HG02623 (cell line): ENCODE data around the gene CIC.

ENCODE experiments used
- ATAC-seq: cut with Tn5 transposase; IDR thresholded peaks from one replicate; pipeline ENCODE4 v1.9.1; 2021; ENCODE audit warnings: moderate library complexity; ENCODE audit not compliant: unreplicated experiment

The CIC gene

DNA sequence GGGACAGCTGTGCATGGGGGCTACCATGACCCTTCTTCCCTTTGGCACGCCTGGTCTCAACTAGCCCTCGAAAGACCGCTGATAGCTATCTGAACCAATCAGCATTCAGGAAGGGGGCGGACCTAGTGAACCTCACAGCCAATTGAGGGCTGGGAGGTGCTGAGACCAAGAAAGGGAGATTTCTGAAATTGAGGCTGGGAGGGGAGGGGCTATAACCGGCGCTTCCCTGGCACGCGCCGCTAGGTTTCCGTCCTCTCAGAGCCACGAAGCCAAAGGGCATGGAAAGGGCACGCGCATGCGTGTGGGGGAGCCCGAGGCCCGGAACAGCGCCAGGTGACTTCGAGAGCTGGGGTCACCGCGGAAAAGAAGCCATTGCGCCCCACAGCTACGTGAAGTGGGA is 37.6 kb downstream of the CIC start:
- ATAC-seq: no peak

DNA sequence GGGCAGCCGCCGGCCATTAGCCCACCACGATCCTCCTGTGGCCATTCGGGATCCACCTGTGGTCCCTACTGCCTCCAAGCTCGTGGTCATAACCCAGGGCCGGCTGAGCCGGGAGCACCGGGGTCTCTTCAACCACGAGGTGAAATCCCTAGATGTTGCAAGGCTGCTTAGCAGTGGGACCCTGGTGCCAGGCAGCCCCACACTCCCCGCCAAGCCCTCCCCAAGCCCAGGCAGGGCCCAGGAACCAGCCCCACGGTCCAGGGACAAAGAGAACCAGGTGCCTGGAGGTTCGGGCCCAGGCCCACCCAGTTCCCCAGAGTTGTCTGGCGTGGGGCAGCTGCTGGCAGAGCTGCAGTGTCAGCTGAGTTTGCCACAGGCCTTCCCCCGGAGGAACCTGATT is 40.6 kb downstream of the CIC start:
- ATAC-seq: no peak

DNA sequence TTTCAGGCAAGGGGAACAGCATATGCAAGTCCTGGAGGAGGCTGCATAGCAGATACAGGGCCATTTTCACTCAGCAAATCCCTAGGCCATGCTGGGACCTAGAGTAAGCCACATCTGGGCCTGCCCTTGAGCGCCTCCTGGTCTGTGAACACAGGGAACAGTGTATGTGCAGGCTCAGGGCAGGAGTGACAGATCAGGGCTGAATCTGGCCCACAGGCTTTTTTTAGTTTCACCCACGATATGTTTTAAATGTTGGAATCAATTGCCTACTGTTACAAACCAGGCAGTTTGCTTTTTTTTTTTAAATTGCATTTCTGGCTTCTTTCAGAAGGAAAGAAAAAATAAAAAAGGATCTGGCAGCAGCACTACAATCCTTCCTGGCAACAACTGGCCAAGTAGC is 42.6 kb downstream of the CIC start:
- no peak for ATAC-seq

DNA sequence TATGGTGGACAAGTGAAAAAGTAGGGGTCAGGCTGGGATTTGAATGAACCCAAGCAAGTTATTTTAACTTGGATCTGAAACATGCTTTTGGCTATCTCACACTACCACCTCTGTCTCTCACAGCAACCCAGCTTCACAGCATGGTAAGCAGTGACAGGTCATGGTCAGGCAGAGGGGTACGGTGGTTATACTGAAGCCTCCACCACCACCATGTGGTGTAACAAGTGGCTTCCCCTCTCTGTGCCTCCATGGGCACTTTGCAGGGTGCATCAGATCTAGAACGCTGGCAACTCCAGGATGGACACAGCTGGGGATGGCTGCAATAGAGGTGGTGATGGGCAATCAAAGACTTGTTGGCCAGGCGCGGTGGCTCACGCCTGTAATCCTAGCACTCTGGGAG is 43.3 kb downstream of the CIC start:
- no peak for ATAC-seq

DNA sequence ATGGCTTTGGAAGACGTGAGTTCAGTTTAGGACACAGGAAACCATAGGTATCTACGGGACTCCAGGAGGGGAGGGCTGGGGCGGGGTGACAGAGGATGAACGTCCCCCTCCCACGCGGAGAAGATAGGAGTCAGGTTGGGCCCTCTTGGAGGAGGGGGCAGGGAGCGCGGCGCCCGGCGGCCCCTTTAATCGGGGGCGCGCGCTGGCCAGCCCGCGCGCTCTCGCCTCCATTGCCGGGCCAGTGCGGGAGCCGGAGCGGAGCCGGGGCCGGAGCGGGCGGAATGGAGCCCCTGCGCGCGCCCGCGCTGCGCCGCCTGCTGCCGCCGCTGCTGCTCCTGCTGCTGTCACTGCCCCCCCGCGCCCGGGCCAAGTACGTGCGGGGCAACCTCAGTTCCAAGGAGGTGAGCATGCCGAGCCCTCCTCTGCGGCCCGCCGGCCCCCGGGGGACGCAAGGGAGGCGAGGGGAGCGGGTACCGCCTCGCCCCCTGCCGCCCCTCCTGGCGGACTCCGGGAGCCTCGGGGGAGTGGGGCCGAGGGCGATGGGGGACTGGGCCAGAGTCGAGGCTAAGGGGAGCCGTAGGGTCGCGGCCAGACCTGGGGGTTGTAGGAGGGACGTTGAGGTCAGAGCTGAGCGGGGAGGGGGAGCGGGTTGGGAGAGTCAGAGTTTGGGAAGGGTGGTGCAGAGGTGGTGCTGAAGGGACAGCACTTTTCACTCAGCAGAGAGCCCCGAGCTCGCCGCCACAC is 44.2 kb downstream of the CIC start, which contains the start of gene TMEM145:
TMEM145 (plus strand) TSS at position 214 of the 744 bp plus-strand sequence; CDS start at position 282, 68 bp downstream.
- ATAC-seq: no peak

DNA sequence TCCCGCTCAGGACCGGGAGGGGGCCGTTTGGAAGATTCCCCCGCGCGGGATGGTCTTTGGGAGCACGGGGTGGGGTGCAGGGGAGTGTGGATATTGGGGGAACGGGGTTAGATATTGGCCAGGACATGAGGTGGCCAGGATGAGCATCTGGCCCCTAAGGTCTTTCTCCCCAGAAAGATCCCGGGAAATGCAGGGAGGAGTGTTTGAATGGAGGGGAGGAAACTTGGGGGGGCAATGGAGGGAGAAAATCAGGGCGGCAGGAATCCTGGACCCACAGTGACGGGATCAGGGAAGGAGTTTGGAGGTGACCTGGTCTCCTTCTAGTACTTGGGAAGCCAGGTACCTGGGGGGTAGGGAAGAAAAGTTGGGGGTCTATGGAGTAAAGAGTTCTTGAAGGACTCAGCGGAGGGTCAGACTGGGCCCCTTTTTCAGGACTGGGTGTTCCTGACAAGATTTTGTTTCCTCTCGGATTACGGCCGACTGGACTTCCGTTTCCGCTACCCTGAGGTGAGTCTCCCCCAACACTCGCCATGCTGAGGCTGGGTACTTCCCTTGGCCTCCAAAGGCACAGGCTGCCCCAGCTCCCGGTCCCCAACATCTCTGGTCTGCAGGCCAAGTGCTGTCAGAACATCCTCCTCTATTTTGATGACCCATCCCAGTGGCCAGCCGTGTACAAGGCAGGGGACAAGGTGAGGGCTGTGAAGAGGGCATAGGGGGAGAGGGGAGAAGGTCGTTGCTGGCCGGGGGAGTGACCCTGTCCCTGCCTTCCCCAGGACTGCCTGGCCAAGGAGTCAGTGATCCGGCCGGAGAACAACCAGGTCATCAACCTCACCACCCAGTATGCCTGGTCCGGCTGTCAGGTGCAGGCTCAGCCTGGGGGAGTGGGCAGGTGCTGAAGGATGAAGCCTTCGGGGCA is 45.0 kb downstream of the CIC start:
- ATAC-seq: no peak

DNA sequence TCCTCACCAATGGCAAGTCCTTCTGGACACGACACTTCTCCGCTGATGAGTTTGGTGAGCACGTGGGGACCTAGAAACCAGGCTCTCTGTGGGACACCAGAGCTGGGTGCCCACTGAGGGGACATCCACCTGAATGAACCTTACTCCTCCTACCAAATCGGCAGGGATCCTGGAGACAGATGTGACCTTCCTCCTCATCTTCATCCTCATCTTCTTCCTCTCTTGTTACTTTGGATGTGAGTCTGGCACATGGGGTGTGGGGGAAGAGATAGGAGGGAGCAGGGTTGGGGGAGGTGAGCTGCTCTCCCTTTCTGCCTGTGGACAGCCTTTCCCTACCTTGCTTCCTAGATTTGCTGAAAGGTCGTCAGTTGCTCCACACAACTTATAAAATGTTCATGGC is 46.0 kb downstream of the CIC start:
- no peak for ATAC-seq

DNA sequence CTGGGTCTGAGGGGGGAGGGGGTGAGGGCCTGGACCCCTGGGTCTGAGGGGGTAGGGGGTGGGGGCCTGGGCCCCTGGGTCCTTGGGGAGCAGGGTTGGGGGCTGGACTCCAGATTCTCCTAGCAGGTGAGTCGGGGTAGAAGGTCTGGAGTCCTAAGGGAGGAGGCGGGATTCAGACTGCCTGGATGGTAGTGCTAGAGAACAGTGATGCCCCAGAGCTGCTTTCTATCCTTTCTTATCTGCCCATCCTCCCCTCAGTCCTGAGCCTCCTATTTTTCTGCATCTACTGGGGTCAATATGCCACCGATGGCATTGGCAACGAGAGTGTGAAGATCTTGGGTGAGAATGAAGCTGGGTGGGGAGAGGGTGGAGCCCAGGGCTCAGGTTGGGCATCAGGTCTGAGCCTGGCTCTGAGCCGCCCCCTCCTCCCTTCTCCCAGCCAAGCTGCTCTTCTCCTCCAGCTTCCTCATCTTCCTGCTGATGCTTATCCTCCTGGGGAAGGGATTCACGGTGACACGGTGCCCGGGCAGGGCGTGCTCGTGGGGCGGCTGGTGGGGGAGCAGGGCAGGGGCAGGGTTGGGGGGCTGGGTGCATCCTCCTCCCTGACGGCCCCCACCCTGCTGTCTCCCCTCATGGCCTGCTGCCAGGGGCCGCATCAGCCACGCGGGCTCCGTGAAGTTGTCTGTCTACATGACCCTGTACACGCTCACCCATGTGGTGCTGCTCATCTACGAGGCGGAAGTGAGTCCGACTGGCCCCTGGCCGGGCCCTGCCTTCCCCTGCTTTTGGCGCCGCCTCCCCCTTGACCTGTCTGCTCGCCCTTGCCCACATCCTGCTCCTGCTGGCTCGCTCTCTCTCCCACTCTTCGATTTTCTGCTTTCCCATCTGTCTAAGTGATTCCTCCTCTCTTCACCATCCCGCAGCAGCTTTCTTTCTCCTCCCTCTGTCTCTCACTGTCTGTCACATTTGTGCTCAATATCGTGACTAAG is 47.5 kb downstream of the CIC start:
- ATAC-seq: no peak

DNA sequence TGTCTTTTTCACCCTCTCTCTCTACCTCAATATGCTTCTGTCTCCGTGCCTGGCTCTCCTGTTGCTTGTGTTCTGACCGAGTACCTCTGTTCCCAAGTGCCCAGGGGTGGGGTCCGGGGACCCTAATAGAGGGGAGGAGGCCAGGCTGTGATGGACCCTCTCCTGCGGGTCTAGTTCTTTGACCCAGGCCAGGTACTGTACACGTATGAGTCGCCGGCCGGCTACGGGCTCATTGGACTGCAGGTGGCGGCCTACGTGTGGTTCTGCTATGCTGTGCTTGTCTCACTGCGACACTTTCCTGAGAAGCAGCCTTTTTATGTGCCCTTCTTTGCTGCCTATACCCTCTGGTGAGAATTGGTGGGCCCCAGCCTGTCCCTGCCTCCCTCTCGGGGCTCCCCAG is 48.5 kb downstream of the CIC start:
- no peak for ATAC-seq

DNA sequence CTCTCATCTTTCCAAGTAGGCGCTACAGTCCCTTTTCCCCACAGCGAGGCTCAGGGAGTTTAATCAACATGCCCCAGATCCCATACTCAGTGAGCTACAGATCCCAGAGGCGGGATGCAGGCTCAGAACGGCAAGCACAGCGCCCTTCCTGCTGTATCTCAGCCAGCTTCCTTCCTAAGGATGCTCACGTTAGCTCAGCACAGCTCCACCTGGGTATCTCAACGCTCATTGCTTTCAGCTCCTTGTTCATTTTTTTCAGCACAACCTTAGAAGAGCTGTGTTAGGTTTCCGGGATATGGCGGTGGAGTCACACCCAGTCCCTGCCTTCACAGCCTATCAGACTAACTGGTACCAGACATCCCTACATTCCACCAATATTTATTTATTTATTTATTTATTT is 53.3 kb downstream of the CIC start:
- ATAC-seq: no peak

DNA sequence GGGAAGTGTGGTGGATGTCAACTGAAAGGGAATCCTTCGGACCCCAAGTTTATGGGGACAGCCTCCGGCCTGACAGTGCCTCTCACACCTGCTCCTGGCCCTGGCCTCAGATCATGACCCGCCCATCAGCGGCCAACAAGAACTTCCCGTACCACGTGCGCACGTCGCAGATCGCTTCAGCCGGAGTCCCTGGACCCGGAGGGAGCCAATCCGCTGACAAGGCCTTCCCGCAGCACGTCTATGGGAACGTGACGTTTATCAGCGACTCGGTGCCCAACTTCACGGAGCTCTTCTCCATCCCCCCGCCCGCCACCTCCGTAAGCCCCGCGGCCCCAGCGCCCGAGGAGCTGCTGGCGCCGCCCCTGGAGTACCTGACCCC is 54.4 kb downstream of the CIC start:
- ATAC-seq: no peak

DNA sequence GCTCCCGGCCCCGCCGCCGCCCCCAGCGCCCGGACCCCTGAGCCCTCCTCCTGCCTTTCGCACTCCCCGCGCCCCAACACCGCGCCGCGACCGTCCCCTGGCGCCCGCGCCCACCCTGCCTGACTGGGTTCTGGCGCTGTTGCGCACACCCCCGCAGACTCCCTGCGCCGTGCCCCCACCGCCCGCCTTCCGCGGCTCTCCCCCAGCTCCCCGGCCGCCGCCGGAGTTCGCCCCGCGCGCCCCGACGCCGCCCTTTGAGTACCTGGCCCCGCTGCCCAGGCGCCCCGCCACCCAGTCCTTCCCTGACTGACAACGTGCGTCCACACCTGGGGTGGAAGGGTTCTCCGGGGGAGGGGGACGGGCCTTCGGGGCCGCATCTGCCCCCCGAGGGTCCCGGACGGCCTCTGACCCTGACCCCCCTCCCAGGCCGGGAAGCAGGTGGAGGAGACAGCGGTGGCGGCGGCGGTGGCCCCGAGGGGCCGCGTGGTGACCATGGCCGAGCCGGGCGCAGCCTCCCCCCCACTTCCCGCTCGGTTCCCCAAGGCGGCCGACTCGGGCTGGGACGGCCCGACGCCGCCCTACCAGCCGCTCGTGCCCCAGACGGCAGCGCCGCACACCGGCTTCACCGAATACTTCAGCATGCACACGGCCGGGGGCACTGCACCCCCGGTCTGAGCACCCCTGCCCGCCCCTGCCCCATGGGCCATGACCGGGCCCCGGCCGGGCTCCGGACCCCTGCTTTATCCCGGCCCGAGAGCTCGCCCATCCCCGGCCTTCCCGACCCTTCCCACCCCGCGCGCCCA is 55.0 kb downstream of the CIC start:
- ATAC-seq: no peak

DNA sequence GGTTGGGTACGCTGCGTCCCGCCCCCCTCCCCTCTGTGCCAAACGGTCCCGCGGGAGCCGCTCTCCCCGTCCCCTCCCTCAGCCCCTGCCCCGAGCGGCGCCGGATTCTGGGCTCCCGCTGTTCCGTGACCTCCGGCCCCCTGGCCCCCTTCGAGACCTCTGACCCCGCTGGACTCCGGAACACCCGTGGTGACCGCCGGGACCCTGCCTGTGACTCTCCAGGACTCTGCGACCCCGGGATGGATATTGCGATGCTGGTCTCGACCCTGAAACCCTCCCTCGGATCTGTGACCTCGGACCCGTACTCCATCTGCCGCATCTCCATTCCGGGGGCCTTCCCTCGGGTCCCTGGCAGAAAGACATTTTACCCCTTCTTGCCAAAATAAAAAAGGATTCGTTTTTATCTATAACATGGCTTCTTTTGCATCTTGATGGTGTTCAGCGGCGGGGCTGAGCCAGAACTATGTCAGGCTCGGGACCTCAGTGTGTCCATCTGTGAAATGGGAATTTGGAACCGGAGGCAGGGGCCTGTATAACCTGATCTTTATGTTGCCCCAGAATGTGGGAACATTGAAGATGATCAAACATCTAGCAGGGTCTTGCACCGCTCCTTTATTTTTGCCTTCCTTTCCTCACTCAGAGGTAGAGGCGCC is 55.7 kb downstream of the CIC start:
- ATAC-seq: no peak

DNA sequence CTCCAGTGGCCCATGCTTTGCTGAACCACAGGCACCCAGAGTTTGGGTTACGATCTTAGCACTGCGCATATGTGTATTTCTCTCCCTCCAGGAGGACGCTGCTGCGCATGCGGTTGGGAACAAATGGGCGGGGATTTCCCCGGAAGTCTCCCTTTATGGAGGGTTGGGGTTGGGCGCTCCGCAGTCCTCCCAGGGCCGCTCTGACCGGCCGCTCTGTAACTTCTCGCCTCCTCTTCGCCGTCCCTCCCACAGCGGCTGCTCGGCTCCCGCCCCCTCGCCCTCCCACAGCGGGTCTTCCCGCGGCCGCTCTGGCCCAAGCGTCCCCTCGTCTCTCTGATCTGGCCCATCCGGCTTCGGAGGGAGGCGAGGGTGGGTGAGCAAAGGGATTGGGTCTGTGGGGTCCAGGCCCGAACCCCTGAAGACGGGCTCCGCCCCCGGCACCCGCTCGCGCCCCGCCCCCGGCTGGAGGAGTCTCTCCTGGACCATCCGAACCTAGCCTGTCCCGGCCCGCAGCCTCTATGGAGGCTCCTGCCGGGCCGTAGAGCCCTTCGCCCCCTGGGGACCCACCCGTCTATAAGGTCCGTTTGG is 56.4 kb downstream of the CIC start, which contains the start of gene MEGF8:
MEGF8 (plus strand) TSS at position 328 of the 588 bp plus-strand sequence. CDS start 609 bp downstream, outside the sequence.
- peak; percentile 86 for ATAC-seq

DNA sequence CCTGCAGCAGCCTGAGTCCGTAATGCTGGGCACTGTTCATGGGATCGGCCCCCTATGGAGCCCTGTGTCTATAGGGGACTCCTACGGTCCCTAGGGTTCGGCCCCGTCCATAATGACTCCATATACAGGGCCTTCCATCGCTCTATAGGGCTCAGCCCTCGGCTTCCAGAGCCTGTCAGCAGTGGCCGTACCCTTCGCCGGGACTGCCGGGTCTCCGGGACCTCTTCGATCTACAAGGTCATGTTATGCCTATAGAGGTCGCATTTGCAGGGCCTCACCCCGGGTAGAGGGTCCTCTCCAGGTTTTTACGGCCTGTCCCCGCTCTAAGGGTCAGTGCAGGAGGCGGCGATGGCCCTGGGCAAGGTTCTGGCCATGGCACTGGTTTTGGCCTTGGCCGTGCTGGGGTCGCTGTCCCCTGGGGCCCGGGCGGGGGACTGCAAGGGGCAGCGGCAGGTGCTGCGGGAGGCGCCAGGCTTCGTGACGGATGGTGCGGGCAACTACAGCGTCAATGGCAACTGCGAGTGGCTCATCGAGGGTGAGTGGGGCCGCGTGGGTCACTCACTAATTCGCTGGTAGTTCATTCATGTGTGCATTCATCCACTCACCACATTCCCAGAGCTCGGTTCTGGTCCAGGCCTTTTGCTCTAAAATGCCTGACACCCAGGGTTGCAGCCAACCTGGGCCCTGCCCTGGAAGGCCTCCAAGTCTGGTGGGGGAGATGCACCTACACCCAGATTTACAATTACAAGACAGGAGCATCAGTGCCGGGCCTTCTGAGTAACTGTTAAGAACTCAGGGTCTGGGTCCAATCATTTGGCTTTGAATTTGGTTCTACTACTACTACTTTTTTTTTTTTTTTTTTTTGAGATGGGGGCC is 57.1 kb downstream of the CIC start:
- ATAC-seq: peak; percentile 4

DNA sequence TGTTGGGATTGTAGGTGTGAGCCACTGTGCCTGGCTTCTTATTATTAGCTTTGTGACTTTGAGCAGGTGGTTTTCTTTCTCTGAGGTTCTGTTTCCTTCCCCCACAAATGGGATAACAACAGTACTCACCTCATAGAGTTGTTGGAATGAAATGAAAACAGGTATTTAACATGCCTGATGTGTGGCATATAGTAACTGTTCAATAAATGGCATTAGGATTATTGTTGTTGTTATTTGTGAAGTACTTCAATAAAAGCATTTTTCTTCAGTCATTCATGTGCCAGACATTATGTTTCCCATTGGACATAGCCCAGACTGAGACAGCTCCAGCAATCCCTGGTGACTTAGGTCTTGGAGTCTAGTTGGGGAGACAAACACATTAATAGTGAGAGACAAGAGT is 57.9 kb downstream of the CIC start:
- no peak for ATAC-seq

DNA sequence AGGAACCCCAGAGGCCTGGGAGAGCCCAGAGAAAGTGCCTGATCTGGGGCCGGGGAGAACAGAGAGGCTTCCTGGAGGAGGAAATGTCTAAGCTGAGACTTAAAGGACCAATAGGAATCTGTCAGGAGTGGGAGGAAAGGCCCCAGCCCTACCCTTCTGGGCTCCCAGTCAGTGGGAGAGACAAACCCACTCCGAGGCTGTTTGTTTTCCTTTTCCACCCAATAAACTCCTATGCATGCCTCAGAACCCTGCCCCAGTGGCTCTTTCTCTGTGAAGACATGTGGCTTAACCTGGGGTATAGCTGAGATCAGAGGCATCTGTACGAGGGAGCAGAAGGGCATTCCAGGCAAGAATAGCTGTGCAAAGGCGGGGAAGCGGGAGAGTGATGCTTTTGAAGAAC is 58.3 kb downstream of the CIC start:
- ATAC-seq: no peak

DNA sequence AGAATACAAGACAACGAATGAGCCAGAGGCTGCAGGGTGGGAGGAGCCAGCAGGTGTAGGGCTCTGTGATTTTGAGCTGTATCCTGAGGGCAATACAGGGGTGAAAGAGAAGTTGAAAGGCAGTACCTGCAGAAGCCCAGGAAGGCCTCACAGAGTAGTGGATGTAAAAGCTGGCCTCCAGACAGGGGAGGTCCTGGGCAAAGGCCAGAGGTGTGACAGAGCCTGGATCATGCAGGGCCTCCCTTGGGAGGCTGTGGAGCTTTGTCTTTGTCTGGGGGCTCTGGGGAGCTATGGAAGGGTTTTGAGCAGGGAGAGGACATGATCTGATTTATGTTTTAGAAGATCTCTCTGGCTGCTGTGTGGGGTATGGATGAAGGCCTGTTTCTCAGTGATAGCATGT is 59.1 kb downstream of the CIC start:
- ATAC-seq: no peak
